H1 (cell line): ENCODE measurements around the gene RTKN2. TPM values are rescaled to one million over a fixed set of nuclear protein-coding genes. Genes with fewer than 3 reads are reported as not detected.

Experiments
- polyA plus RNA-seq, 7 experiments: library from polyadenylated mRNA; depleted of rRNA in 3 of 7; stranded (reverse) in 5 of 7; unstranded in 2 of 7; fragments of >200 nt in 5 of 7; fragments of 200-250 nt in 2 of 7; gene quantifications; 1 replicate in 5 of 7; 2 replicates in 1 of 7; 4 replicates in 1 of 7; pipeline versions ENCODE4 v1.2.1 to v1.2.3, GENCODE V29; 2011 to 2013; ENCODE audit warnings: missing spikeins in 2 of 7, mixed read lengths in 2 of 7
- total RNA-seq: library from RNA; stranded (reverse); fragmentation: NEBNext Ultra II Directional; extraction: Animal tissue kit (Norgen Biotek cat#: 25700); gene quantifications from 2 replicates; pipeline ENCODE4 v1.2.1, GENCODE V29; 2021
- TF ChIP-seq, protein P1 (sequence below): IDR thresholded peaks from 2 replicates; pipeline ENCODE4 v1.6.1; 2012; ENCODE audit warnings: low read length, inconsistent platforms

Gene RTKN2
- total and polyA plus RNA-seq, 2 of the 8 experiments (the other 6 are each of a cell fraction or from before 2014, with no cell fraction given), result 5.1 to 24.6 TPM

- TF ChIP-seq, protein P1, sequence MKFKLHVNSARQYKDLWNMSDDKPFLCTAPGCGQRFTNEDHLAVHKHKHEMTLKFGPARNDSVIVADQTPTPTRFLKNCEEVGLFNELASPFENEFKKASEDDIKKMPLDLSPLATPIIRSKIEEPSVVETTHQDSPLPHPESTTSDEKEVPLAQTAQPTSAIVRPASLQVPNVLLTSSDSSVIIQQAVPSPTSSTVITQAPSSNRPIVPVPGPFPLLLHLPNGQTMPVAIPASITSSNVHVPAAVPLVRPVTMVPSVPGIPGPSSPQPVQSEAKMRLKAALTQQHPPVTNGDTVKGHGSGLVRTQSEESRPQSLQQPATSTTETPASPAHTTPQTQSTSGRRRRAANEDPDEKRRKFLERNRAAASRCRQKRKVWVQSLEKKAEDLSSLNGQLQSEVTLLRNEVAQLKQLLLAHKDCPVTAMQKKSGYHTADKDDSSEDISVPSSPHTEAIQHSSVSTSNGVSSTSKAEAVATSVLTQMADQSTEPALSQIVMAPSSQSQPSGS, result no peak
- TF ChIP-seq, all 59 proteins: peak for 0
These were observed 24.6 kb downstream of the RTKN2 start (continued) for GRCh38 chr10:62244088-62244487.
